Measurements from ENCODE around the gene FAM120A. TPM values are rescaled to one million over a fixed set of nuclear protein-coding genes. Genes with fewer than 3 reads are reported as not detected.

The FAM120A gene
- polyA plus RNA-seq, 1 experiment = 83.7 TPM

DNA sequence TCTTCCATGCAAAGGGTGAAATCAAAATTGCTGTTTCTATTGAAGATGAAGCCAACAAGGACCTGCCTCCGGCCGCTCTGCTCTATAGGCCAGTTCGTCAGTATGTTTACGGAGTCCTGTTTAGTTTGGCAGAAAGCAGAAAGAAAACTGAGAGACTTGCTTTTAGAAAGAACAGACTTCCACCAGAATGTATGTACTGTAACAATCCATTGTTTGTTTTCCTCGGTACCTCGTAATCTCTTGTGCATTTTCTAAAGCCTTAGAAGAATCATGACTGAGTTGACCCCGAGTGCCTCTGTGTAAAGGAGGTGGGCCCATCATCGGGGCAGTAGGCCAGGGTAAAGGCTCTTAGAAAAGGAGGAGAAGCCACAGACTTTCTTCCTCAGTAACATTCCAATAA is 80.7 kb downstream of the FAM120A start:
- no peaks in the 10 kb centered on the region for H3K27me3 ChIP-seq (ENCODE audit: control insufficient read depth, insufficient read depth, low read length)
- CTCF ChIA-PET = no interaction called here
- no peak overlapping the region for H3K27ac ChIP-seq (ENCODE audit: low read depth, low read length)
- TF ChIP-seq CTCF (IDR thresholded peaks at IDR 0.05; ENCODE audit: low read depth, low read length) = no peak
- POLR2A ChIA-PET = no interaction called here
- no peak overlapping the region for H3K4me3 ChIP-seq (ENCODE audit: low read depth, low read length)
- DNase-seq (ENCODE audit: low read depth, low spot score) = no peak
- H3K9me3 ChIP-seq (ENCODE audit: control insufficient read depth, insufficient read depth, low read length) = no peaks in the 10 kb centered on the region

GRCh38 chr9:93533863-93534262 is 82.4 kb downstream of the FAM120A start:
- no peaks in the 10 kb centered on the region for H3K9me3 ChIP-seq (ENCODE audit: control insufficient read depth, insufficient read depth, low read length)
- POLR2A ChIA-PET = no interaction called here
- H3K27me3 ChIP-seq (ENCODE audit: control insufficient read depth, insufficient read depth, low read length) = no peaks in the 10 kb centered on the region
- no peak overlapping the region for H3K4me3 ChIP-seq (ENCODE audit: low read depth, low read length)
- no peak for DNase-seq (ENCODE audit: low read depth, low spot score)
- no peak overlapping the region for H3K27ac ChIP-seq (ENCODE audit: low read depth, low read length)
- CTCF ChIA-PET = interaction anchor here (1.4 to 1.6 kb wide), 2 partner anchors 33 to 425 kb away, joined by 3 to 6 read pairs; no protein-coding TSS in a partner anchor
- no peak for TF ChIP-seq CTCF (IDR thresholded peaks at IDR 0.05; ENCODE audit: low read depth, low read length)

DNA sequence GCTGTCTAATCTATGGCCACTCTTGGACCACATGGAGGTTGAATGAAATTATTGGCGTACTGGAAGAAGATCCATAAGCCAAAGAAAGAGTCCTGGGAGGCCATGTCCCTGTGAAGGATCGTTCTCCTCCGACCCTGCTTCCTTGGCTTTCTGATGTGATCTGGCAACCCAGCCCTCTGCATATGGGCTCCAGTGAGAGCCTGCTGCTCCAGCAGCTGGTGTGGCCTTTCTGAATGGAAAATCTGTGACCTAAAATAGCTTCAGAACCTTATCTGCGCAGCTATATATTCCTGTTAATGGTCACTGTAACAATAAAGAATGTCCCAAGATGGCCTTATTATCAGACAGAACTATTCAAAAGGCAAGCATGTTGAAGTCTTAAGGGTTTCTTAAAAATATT is 84.7 kb downstream of the FAM120A start:
- Histone ChIP-seq H3K4me3 (ENCODE audit: low read depth, low read length) (no peak overlapping the region), H3K27ac (ENCODE audit: low read depth, low read length) (no peak overlapping the region), H3K27me3 (ENCODE audit: control insufficient read depth, insufficient read depth, low read length) (no peaks in the 10 kb centered on the region), H3K9me3 (ENCODE audit: control insufficient read depth, insufficient read depth, low read length) (no peaks in the 10 kb centered on the region)
- DNase-seq (ENCODE audit: low read depth, low spot score) = no peak
- TF ChIP-seq CTCF (IDR thresholded peaks at IDR 0.05; ENCODE audit: low read depth, low read length) = no peak
- CTCF ChIA-PET = interaction anchor here (1.5 kb wide), 1 partner anchor 30 kb away, joined by 11 read pairs; no protein-coding TSS in a partner anchor
- POLR2A ChIA-PET = no interaction called here

DNA sequence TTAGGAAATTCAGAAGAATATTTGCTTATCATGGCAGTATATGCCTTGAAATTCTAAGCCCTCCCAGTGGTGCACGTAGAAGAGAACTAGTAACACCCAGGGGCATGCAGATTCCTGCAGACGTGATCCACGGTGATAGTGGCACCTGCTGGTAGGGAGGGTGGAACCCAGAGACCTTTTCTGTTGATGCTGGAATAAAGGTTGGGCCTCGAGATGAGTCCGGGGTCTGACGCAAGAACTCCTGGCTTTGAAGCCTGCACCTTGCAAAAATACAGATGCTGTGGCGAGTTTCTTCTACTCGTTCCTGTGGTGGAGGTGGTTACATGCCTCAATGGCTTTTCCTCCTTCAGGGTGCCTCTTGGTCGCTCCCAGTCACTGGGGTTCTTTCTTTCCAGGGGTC is 85.4 kb downstream of the FAM120A start:
- DNase-seq (ENCODE audit: low read depth, low spot score) = no peak
- ChIA-PET POLR2A (no interaction called here), CTCF (interaction anchor here (3.3 kb wide), 1 partner anchor 29 kb away, joined by 26 read pairs; no protein-coding TSS in a partner anchor)
- Histone ChIP-seq H3K4me3 (ENCODE audit: low read depth, low read length) (no peak overlapping the region), H3K27ac (ENCODE audit: low read depth, low read length) (no peak overlapping the region), H3K9me3 (ENCODE audit: control insufficient read depth, insufficient read depth, low read length) (no peaks in the 10 kb centered on the region), H3K27me3 (ENCODE audit: control insufficient read depth, insufficient read depth, low read length) (no peaks in the 10 kb centered on the region)
- no peak for TF ChIP-seq CTCF (IDR thresholded peaks at IDR 0.05; ENCODE audit: low read depth, low read length)

DNA sequence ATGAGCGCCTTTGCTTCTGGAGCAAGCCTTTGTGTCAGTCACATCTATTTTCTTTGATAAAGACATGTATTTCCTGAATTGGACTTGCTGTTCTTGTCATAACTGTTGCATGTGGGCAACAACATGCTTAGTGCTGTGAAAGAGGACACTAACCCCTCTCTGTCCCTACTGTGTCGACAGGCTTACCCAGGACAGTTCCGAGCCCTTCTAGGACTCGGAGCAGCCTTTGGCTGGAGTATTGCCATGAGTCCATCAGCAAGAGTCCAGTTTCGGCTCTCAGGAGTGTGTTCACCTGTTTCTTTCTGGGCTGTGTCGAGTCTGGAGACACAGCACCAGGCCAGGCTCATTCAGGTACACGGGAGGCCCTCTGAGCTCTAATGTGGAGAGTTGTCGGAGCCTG is 88.8 kb downstream of the FAM120A start:
- POLR2A ChIA-PET = no interaction called here
- no peak for DNase-seq (ENCODE audit: low read depth, low spot score)
- Histone ChIP-seq H3K27me3 (ENCODE audit: control insufficient read depth, insufficient read depth, low read length) (no peaks in the 10 kb centered on the region), H3K4me3 (ENCODE audit: low read depth, low read length) (no peak overlapping the region), H3K9me3 (ENCODE audit: control insufficient read depth, insufficient read depth, low read length) (no peaks in the 10 kb centered on the region), H3K27ac (ENCODE audit: low read depth, low read length) (no peak overlapping the region)
- CTCF ChIA-PET = interaction anchor here (1.2 kb wide), 1 partner anchor 26 kb away, joined by 7 read pairs; no protein-coding TSS in a partner anchor
- no peak for TF ChIP-seq CTCF (IDR thresholded peaks at IDR 0.05; ENCODE audit: low read depth, low read length)

Measured in AG04450 (cell line).